Measurements from ENCODE around the gene RBM8A.

GRCh38 chr1:145877923-145878486, 49.3 kb downstream of the RBM8A start:
- TF ChIP-seq, protein P1, sequence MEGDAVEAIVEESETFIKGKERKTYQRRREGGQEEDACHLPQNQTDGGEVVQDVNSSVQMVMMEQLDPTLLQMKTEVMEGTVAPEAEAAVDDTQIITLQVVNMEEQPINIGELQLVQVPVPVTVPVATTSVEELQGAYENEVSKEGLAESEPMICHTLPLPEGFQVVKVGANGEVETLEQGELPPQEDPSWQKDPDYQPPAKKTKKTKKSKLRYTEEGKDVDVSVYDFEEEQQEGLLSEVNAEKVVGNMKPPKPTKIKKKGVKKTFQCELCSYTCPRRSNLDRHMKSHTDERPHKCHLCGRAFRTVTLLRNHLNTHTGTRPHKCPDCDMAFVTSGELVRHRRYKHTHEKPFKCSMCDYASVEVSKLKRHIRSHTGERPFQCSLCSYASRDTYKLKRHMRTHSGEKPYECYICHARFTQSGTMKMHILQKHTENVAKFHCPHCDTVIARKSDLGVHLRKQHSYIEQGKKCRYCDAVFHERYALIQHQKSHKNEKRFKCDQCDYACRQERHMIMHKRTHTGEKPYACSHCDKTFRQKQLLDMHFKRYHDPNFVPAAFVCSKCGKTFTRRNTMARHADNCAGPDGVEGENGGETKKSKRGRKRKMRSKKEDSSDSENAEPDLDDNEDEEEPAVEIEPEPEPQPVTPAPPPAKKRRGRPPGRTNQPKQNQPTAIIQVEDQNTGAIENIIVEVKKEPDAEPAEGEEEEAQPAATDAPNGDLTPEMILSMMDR (IDR thresholded peaks at IDR 0.05): no peak
- no peak for TF ChIP-seq POLR2A (IDR thresholded peaks at IDR 0.05)

All from thyroid gland (tissue), 4 donors.